ENCODE data around the gene NEURL4.

The NEURL4 gene

GRCh38 chr17:7293159-7293558, 36.0 kb downstream of the NEURL4 start:
- no peak for TF ChIP-seq CTCF (IDR thresholded peaks at IDR 0.05; ENCODE audit: borderline replicate concordance, control extremely low read depth, extremely low read depth, insufficient read depth, missing control alignments)
- peak; percentile 12 for DNase-seq (ENCODE audit: low spot score)
- in situ Hi-C loops (cut with MboI; ENCODE audit: low sequenced_read_pairs, unreplicated experiment): loop anchor here (25.0 kb wide), 1 partner anchor 256 kb away; the partner anchor contains the start of genes SLC16A11 and SLC16A13

- in situ Hi-C loops (cut with MboI; ENCODE audit: low sequenced_read_pairs, unreplicated experiment): loop anchor here (25.0 kb wide), 1 partner anchor 255 kb away; the partner anchor contains the start of genes SLC16A11 and SLC16A13
- TF ChIP-seq CTCF (IDR thresholded peaks at IDR 0.05; ENCODE audit: borderline replicate concordance, control extremely low read depth, extremely low read depth, insufficient read depth, missing control alignments): no peak
- DNase-seq (ENCODE audit: low spot score): peak; percentile 34
Measured at GRCh38 chr17:7292729-7293128, 36.4 kb downstream of the NEURL4 start.

- no peak for TF ChIP-seq CTCF (IDR thresholded peaks at IDR 0.05; ENCODE audit: borderline replicate concordance, control extremely low read depth, extremely low read depth, insufficient read depth, missing control alignments)
- DNase-seq (ENCODE audit: low spot score): no peak
- in situ Hi-C loops (cut with MboI; ENCODE audit: low sequenced_read_pairs, unreplicated experiment): loop anchor here (25.0 kb wide), 1 partner anchor 255 kb away; the partner anchor contains the start of genes SLC16A11 and SLC16A13
Measured at GRCh38 chr17:7292194-7292593, 36.9 kb downstream of the NEURL4 start.

- no peak for TF ChIP-seq CTCF (IDR thresholded peaks at IDR 0.05; ENCODE audit: borderline replicate concordance, control extremely low read depth, extremely low read depth, insufficient read depth, missing control alignments)
- DNase-seq (ENCODE audit: low spot score): peak; percentile 17
- in situ Hi-C loops (cut with MboI; ENCODE audit: low sequenced_read_pairs, unreplicated experiment): loop anchor here (25.0 kb wide), 1 partner anchor 253 kb away; the partner anchor contains the start of genes SLC16A11 and SLC16A13
Measured at GRCh38 chr17:7290685-7291084, 38.5 kb downstream of the NEURL4 start.

DNA sequence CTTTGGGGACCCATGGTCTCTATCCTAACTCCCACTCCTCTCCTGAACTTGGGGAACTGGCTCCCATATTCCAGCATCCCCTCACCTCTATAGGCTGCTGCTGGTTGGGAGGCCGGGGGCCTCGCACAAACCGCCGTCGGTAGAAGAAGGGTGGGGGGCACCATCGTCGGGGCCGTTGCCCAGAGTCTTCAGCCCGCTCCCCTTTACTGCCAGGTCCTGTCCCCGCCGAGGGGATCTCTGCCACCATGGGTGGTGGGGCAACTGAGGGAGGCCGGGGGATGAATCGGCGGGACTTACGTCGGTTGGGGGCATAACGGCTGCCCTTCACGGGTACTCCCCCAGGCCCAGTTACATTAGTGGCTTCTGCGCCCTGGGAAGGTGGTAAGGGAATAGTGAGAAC, 39.0 kb downstream of the NEURL4 start:
- TF ChIP-seq CTCF (IDR thresholded peaks at IDR 0.05; ENCODE audit: borderline replicate concordance, control extremely low read depth, extremely low read depth, insufficient read depth, missing control alignments): no peak
- DNase-seq (ENCODE audit: low spot score): peak; percentile 23
- in situ Hi-C loops (cut with MboI; ENCODE audit: low sequenced_read_pairs, unreplicated experiment): loop anchor here (25.0 kb wide), 1 partner anchor 253 kb away; the partner anchor contains the start of genes SLC16A11 and SLC16A13

DNA sequence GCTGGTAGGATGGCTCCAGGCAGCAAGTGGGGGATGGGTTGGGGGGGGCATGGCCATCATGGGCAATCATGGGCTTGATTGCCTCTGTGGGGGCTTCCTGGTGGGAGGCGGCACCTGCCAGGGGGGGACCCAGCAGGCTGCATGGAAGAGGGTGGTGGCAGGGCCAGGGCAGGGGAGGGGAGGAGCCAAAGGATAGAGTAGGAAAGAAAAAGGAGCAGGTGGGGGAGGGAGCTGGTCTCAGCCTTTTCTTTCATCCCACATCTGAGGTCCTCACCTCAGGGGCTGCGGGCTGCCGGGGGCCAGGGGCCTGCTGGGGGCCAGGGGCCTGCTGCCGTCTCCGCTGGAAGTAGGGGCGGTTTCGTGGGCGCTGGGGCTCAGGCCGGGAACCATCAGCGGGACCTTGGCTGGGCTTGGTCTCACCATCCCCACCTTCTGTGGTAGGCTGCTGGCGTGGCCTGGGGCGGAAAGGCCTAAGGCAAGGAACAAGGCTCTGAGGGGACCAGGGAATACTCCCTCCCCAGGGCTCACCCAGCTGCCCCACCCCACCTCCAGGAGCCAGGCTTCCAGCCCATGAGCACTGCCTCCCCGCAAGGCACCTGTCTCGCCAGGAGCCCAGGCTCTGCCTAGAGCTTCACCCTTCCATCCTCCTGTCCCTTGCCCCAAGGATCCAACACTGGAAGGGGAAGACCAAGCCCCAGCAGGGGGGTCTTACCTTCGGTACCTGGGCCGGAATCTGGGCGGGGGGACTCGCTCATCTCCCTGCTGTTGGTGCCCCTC, 39.7 kb downstream of the NEURL4 start:
- DNase-seq (ENCODE audit: low spot score): peak; percentile 25
- in situ Hi-C loops (cut with MboI; ENCODE audit: low sequenced_read_pairs, unreplicated experiment): loop anchor here (25.0 kb wide), 1 partner anchor 252 kb away; the partner anchor contains the start of genes SLC16A11 and SLC16A13
- no peak for TF ChIP-seq CTCF (IDR thresholded peaks at IDR 0.05; ENCODE audit: borderline replicate concordance, control extremely low read depth, extremely low read depth, insufficient read depth, missing control alignments)

All from GM13976 (cell line).